Activated CD4-positive, alpha-beta T cell treated with anti-CD3 and anti-CD28 coated beads, Interleukin-2, Interleukin-6, amounts not matched to agents 100 ng/mL and 50 ng/mL, durations not matched to agents 16 hours and 8 hours (primary cell): Measurements from ENCODE around the gene ARL5A.

Experiments used
- DNase-seq: peaks from one replicate; pipeline ENCODE4 v3.0.0-alpha.2; 2020

ARL5A gene

DNA sequence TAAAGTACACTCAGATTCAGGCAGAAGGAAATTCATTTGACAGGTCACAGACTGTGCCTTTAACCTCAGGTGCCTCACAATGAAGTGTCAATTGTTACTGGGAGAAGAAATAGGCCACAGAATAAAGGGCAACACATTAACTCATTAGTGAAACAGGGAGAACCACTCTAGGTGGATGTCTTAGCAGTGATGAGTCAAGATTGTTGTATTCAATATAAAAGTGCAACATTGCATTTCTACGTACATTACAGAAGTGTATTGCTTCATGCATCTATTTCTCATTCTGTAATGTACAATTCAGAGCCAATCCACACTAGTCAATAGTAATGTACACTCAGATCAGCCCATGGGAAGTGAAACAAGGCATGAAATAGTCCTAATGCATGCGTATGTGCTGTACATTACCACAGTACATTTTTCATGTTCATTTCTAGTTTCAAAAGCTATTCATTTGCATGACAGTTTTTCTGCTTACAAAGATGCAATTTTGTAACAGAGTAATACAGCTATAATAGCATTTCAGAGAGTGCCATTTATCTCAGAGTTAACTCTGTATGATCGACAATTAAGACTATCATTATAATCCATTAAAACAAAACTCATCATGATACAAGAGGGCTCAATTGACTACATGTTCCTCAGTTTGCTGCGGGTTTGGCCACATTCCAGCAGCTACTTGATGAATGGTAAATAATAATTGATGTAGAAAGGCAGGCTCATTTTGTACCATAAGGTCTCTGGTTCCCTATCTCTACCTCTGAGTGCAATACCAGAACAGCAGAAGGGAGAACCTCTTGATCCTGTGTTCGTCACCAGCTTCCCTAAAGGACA, 12.2 kb upstream of the ARL5A start:
- DNase-seq = peak; percentile 23

DNA sequence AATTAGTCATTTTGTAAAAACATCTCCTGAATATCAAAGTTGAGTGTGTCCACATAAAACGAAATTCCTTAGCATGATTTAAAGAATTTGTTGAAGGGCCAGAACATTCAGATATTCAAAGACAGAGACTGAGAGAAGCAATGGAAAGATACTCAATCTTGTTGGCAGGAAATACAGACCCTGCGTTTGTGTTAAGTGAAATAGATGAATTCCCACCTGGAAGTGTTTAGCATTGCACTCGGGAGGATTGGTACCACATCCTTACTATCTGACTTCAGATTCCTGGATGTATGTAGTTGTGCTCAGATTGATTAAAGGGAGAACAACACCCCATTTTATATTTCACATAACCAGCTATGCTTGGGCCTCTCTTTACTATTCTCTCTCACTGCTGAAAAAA, 9.7 kb upstream of the ARL5A start:
- no peak for DNase-seq

GRCh38 chr2:151833984-151834383, 5.8 kb upstream of the ARL5A start:
- DNase-seq = no peak

- DNase-seq = no peak
Observed at GRCh38 chr2:151830961-151831360, 2.7 kb upstream of the ARL5A start.

- no peak for DNase-seq
Observed at GRCh38 chr2:151828890-151829324, 686 bp upstream of the ARL5A start.

DNA sequence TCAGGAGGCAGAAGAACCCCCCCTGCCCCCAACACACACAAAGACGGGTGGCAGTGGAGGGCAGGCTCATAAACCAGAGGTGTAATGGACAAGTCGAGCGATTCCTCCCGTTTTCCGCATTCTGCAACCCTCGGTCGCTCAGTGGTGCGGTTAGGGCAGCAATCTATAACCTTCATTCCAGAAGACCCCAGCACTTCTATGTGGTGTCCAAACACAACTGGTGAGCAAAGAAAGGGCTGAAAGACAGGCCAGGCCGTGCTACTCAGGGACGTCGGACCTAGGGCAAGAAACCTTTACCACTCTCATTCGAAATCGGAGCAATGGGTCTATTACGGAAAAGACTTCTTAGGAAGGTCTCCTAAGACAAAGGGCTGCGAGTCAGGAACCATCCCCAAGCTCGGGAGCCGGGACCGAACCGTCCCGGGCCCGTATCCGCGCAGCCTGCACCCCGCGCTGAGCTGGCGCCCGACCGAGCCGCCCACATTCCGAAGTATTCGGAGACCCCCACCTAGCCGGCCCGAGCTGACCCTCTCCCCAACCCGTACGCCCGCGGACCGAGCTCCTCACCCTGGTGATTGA, 568 bp downstream of the ARL5A start:
- DNase-seq = peak; percentile 30

DNA sequence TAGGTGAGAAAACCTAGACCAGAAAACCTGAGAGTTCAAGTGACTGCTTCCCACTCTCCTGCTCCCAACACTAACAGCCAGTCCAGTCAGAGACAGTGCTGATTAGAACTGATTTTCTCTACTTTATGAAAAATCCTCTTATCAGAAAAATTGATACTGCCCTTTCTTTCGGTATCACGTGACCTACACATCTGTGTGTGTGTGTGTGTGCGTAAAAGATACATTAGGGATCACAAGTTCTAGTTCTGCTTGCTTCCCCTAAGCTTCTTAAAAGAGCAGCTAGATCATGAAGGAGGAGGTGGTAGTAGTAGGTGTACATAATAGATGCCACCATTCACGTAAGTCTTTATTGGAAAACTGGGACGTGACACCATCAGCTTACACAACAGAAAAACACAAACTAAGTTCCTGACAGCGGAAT, 1.5 kb downstream of the ARL5A start:
- peak; percentile 11 for DNase-seq

DNA sequence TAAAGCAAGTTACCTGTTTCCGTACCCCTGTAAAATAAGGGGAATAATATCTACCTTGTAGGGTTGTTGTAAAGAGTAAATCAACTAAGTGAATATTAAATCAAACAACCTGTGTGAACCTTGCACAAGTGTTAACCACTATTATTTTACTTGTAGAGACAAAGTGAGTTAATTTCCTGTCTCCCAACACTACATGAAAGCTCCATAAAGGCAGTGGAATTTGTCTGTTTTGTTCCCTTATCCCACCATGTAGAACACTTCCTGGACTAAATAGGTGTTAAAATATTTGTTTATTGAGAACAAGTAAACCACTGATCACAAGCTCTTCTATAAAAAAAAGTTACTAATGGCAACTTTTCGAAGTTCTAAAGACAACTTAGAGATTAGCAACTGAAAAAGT, 3.3 kb downstream of the ARL5A start:
- DNase-seq = no peak

DNA sequence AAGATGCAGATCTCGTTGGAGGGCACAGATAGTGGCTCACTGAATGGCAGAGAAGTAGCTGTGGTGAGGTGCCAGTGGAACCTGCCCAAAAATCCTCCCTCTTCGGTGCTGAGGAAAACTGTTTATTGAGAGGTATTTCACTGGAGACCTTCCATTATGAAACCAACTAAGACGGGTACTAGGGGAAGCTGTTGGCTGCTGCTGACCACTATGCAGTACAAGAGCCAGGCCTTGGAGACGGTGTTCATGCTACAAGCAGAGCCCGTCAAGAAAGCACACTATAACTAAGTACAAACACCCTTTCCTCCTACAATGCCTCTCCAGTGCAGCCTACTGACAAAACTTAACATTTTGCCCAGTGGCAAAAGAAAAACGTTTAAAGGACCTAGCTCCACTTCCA, 4.6 kb downstream of the ARL5A start:
- DNase-seq = no peak

DNA sequence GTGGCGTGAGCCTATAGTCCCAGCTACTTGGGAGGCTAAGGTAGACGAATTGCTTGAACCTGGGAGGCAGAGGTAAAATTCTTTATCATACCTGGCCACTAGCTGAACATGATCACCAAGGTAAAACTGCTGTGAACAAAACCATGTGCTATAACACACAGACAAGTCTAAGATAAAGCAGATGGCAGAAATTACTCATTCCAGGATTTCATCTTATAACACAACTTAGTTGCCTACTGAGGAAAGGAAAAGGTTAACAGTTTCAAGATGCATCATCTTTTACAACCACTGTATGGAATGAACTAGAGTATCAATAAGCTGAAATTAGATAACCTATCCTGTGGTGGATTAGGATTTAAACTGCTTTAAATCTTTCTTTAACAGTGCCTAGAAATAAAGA, 8.3 kb downstream of the ARL5A start:
- DNase-seq = peak; percentile 78

DNA sequence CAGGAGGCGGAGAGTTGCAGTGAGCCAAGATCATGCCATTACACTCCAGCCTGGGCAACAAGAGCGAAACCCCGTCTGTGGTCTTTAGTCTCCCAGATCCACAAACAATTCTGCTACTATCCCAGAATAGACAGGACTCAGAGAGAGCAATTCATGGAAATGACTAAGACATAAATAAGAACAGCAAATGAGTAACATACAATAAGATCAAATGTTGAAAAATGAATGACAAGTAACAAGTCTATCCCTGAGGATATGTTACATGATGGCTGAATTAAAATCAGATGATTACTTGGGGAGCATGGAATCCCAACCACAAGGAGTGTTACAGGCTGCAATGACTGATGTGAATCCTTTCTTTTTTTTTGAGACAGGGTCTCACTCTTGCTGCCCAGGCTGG, 10.3 kb downstream of the ARL5A start:
- DNase-seq = no peak

- no peak for DNase-seq
Observed at GRCh38 chr2:151816843-151817242, 11.4 kb downstream of the ARL5A start.

DNA sequence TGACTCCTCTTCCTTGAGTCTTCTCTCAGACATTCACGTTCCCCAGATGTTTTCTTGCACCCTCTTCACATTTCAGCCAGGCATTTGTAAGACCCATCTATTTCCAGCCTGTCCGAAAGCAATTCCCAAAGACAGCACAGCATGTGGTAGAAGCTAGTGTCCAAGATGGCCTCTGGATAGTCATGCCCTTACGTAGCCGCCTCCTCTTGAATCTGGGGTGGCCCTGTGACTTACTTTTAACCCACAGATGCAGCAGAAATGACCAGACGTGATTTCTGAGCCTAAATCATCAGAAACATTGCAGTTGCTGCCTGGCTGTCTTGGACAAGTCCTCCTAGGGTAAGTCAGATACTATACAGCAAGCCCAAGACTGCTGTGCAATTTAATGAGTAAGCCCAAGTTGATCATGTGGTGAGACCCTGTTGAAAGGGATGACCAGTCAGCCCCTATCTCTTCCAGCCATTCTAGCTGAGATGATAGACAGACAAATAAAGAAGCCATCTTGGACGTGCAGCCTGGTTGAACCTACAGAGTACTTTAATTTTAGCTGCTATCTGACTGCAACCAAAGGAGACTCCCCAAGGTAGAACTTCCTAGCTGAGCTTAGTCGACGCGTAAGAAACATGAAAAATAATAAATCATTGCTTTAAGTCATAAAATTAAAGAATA, 12.3 kb downstream of the ARL5A start:
- no peak for DNase-seq

GRCh38 chr2:151810489-151810888, 17.7 kb downstream of the ARL5A start:
- no peak for DNase-seq

GRCh38 chr2:151809073-151809383, 19.2 kb downstream of the ARL5A start:
- DNase-seq = no peak

- no peak for DNase-seq
Observed at GRCh38 chr2:151808258-151809072, 19.8 kb downstream of the ARL5A start.

DNA sequence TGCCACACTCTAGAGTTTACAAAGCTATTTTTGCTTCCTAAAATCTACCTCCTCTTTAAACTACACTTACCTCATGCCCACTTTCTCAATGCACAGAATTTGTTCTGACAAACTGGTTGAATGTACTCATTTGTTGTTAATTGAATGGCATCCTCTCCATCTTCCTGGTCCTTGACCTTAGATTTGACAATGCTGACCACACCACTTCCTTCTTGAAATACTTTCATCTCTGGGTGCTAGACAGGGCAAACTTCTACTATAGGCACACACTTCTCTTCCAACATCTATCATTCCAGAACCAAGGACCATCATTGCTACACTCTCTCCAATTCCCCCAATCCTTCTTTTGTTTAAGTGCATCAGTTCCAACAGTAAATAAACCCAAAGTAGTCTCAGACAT, 22.3 kb downstream of the ARL5A start:
- DNase-seq = no peak

DNA sequence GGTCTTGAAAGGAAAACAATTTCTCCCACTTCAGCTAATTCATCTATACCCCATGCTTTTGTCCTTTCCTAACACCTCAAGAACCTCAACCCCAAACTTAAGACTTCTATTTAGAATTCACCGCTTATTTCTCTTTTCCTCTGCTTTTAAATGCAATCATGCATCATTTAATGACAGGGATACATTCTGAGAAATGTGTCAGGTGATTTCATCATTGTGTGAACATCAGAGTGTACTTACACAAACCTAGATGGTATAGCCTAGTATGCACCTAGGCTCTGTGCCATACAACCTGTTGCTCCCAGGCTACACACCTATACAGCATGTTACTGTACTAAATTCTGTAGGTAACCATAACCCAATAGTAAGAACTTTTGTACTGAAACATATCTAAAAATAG, 22.9 kb downstream of the ARL5A start:
- no peak for DNase-seq

DNA sequence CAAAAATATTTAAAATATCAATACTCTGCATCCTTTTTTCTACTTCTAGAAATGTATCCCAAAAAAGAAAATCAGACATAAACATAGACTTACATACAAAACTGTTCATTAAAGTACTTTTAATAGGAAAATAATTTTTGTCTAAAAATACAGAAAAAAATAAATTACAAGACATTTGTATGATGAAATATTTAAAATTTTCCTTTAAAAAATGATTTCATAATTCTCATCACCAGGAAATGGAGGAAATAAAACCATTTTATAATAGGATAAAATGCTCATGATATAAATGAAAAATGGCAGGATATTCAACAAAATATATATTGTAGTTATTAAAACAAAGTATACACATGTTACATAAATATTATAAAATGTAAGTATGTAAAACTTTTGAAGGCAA, 24.4 kb downstream of the ARL5A start:
- DNase-seq = no peak

- no peak for DNase-seq
Observed at GRCh38 chr2:151802315-151802714, 25.9 kb downstream of the ARL5A start.

GRCh38 chr2:151799886-151800292, 28.3 kb downstream of the ARL5A start:
- no peak for DNase-seq

GRCh38 chr2:151796774-151797173, 31.4 kb downstream of the ARL5A start:
- DNase-seq = no peak

DNA sequence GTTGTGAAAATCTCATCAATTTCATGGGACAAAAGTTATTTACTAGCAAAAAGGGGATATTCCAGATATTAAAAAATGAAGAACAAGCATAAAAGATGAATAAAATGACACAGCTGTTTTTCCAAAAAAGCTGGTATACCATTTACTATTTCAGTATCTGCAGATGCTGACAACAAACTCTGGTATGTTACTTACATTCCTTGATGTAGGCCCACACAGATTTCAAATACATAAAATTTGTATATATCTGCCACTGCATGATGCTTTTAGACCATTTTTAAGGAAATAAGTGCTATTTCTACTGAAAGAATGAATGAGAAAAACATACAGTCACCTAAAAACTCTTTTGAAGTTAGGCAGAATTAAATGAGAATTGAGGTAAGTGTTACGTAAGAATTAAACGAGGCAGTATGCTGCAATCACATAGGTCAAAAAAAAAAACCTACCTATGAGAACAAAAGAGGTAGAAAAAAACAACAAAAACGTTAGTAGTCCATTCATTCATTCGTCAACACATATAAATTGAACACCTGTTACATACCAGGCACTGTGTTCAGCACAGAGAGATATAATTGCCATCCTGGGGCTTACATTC, 32.5 kb downstream of the ARL5A start:
- no peak for DNase-seq
